ENCODE results near the gene CYTIP. TPM values are rescaled to one million over a fixed set of nuclear protein-coding genes. Genes with fewer than 3 reads are reported as not detected.
A peak's percentile ranks its signal among the peaks of the same experiment; 100 is the strongest.
"Not testable (repeated sequence)": the region's sequence is repeated elsewhere in the genome, so short reads cannot be mapped to it uniquely, and the experiment has no call there.

Gene CYTIP
- total and polyA plus RNA-seq, 2 experiments from 2014 or later = 1.6 to 4.0 TPM

- Histone ChIP-seq H4K20me1 (ENCODE audit: insufficient read depth, poor library complexity, severe bottlenecking) (no peaks in the 10 kb centered on the region), H3K9me2 (replicated peaks; ENCODE audit: insufficient read depth) (no peaks in the 10 kb centered on the region), H3K4me1 (ENCODE audit: insufficient read depth) (no peaks in the 10 kb centered on the region), H3K4me3 (no peak overlapping the region), H2AFZ (no peak overlapping the region), H3K27me3 (no peaks in the 10 kb centered on the region), H3K4me2 (no peak overlapping the region), H3K36me3 (replicated peaks; ENCODE audit: insufficient read depth, low read depth) (no peaks in the 10 kb centered on the region), H3K9me3 (ENCODE audit: low read depth) (no peaks in the 10 kb centered on the region), H3K79me2 (no peaks in the 10 kb centered on the region), H3K27ac (no peak overlapping the region)
- TF ChIP-seq EZH2phosphoT487 (IDR thresholded peaks at IDR 0.05; ENCODE audit: low read depth, severe bottlenecking, unreplicated experiment) (no peak), CTCF (IDR thresholded peaks at IDR 0.05; ENCODE audit: poor library complexity) (no peak), EZH2 (IDR thresholded peaks at IDR 0.05; ENCODE audit: borderline replicate concordance) (no peak)
- WGBS (ENCODE audit: low lambda C conversion rate, missing lambda C conversion rate) = 87% methylated on average over 2 of the region's 2 CpGs
- no peak for DNase-seq (ENCODE audit: low spot score)
Observed at GRCh38 chr2:157404363-157404762, 39.5 kb downstream of the CYTIP start.

GRCh38 chr2:157402801-157403485 lies 40.9 kb downstream of the CYTIP start:
- 81% methylated on average over 15 of the region's 15 CpGs for WGBS (ENCODE audit: low lambda C conversion rate, missing lambda C conversion rate)

GRCh38 chr2:157395811-157396210 lies 48.1 kb downstream of the CYTIP start:
- Histone ChIP-seq H2AFZ (no peak overlapping the region), H3K4me3 (no peak overlapping the region), H3K79me2 (no peaks in the 10 kb centered on the region), H3K27me3 (no peaks in the 10 kb centered on the region), H3K36me3 (replicated peaks; ENCODE audit: insufficient read depth, low read depth) (no peaks in the 10 kb centered on the region), H3K4me1 (ENCODE audit: insufficient read depth) (peaks cover 4% of the 10 kb centered on the region), H3K4me2 (peak overlapping the region; percentile 20), H3K9me3 (ENCODE audit: low read depth) (no peaks in the 10 kb centered on the region), H3K27ac (peak overlapping the region; percentile 62), H3K9me2 (replicated peaks; ENCODE audit: insufficient read depth) (no peaks in the 10 kb centered on the region), H4K20me1 (ENCODE audit: insufficient read depth, poor library complexity, severe bottlenecking) (no peaks in the 10 kb centered on the region)
- no peak for TF ChIP-seq EZH2phosphoT487 (IDR thresholded peaks at IDR 0.05; ENCODE audit: low read depth, severe bottlenecking, unreplicated experiment)
- TF ChIP-seq EZH2 (IDR thresholded peaks at IDR 0.05; ENCODE audit: borderline replicate concordance) = no peak
- TF ChIP-seq CTCF (IDR thresholded peaks at IDR 0.05; ENCODE audit: poor library complexity) = no peak
- WGBS (ENCODE audit: low lambda C conversion rate, missing lambda C conversion rate) = 45% methylated on average over 3 of the region's 3 CpGs
- peak; percentile 50 for DNase-seq (ENCODE audit: low spot score)

More at GRCh38 chr2:157402801-157403485, 40.9 kb downstream of the CYTIP start:
- H2AFZ ChIP-seq; H3K4me1 ChIP-seq (ENCODE audit: insufficient read depth); DNase-seq (ENCODE audit: low spot score); H3K4me2 ChIP-seq; H3K27ac ChIP-seq; H3K79me2 ChIP-seq; H4K20me1 ChIP-seq (ENCODE audit: insufficient read depth, poor library complexity, severe bottlenecking); H3K9me3 ChIP-seq (ENCODE audit: low read depth); H3K27me3 ChIP-seq; H3K4me3 ChIP-seq; H3K9me2 ChIP-seq (replicated peaks; ENCODE audit: insufficient read depth); H3K36me3 ChIP-seq (replicated peaks; ENCODE audit: insufficient read depth, low read depth): not testable (repeated sequence)

- Histone ChIP-seq H3K36me3 (replicated peaks; ENCODE audit: insufficient read depth, low read depth) (no peaks in the 10 kb centered on the region), H3K27me3 (no peaks in the 10 kb centered on the region), H4K20me1 (ENCODE audit: insufficient read depth, poor library complexity, severe bottlenecking) (no peaks in the 10 kb centered on the region), H3K9me2 (replicated peaks; ENCODE audit: insufficient read depth) (no peaks in the 10 kb centered on the region), H3K4me3 (no peak overlapping the region), H3K27ac (peak overlapping the region; percentile 58), H3K79me2 (no peaks in the 10 kb centered on the region), H3K9me3 (ENCODE audit: low read depth) (no peaks in the 10 kb centered on the region), H3K4me2 (no peak overlapping the region), H2AFZ (peak overlapping the region; percentile 32), H3K4me1 (ENCODE audit: insufficient read depth) (peaks cover 4% of the 10 kb centered on the region)
- 92% methylated on average over 1 of the region's 1 CpG for WGBS (ENCODE audit: low lambda C conversion rate, missing lambda C conversion rate)
- TF ChIP-seq EZH2 (IDR thresholded peaks at IDR 0.05; ENCODE audit: borderline replicate concordance) = no peak
- TF ChIP-seq EZH2phosphoT487 (IDR thresholded peaks at IDR 0.05; ENCODE audit: low read depth, severe bottlenecking, unreplicated experiment) = no peak
- no peak for TF ChIP-seq CTCF (IDR thresholded peaks at IDR 0.05; ENCODE audit: poor library complexity)
- no peak for DNase-seq (ENCODE audit: low spot score)
Observed at GRCh38 chr2:157394928-157395327, 49.0 kb downstream of the CYTIP start.
